Fibroblast of skin of scalp (primary cell): ENCODE results near the gene RPL28.

Experiments used
- DNase-seq: peaks from one replicate; pipeline ENCODE4 v3.0.0-alpha.2; 2013

Gene RPL28

GRCh38 chr19:55451965-55452748 lies 66.4 kb downstream of the RPL28 start:
- DNase-seq: no peak
